MM.1S (cell line): Measurements from ENCODE around the gene CAD.

Experiments
- DNase-seq: peaks from one replicate; pipeline ENCODE4 v3.0.0-alpha.2; 2015
- H2AFZ ChIP-seq: fragments of 300-600 bp; sonication (generic); 2 replicates; pipeline ENCODE4 v1.6.0; 2016; ENCODE audit warnings: antibody characterized with exemption, low read length
- H3F3A ChIP-seq: fragments of 300-600 bp; sonication (generic); 2 replicates; pipeline ENCODE4 v1.6.1; 2016; ENCODE audit warnings: mild to moderate bottlenecking, antibody characterized with exemption, low read length, moderate library complexity, mixed read lengths; ENCODE audit not compliant: insufficient read depth
- H3K27ac ChIP-seq: fragments of 300-600 bp; sonication (generic); 2 replicates; pipeline ENCODE4 v1.5.1; 2016; ENCODE audit warnings: mild to moderate bottlenecking, low read length
- H3K27me3 ChIP-seq: fragments of 300-600 bp; sonication (generic); replicated peaks from 2 replicates; pipeline ENCODE4 v1.6.0; 2016; ENCODE audit warnings: low read length; ENCODE audit not compliant: insufficient read depth
- H3K36me3 ChIP-seq: fragments of 300-600 bp; sonication (generic); replicated peaks from 2 replicates; pipeline ENCODE4 v1.6.1; 2016; ENCODE audit warnings: mild to moderate bottlenecking, low read length, mixed read lengths; ENCODE audit not compliant: insufficient read depth
- H3K4me1 ChIP-seq: fragments of 300-600 bp; sonication (generic); 2 replicates; pipeline ENCODE4 v1.6.1; 2016; ENCODE audit warnings: low read length, mixed read lengths
- H3K4me2 ChIP-seq: fragments of 300-600 bp; sonication (generic); 2 replicates; pipeline ENCODE4 v1.6.0; 2016; ENCODE audit warnings: low read depth, low read length
- H3K4me3 ChIP-seq: fragments of 300-600 bp; sonication (generic); 2 replicates; pipeline ENCODE4 v1.5.1; 2016; ENCODE audit warnings: low read length, mixed read lengths
- H3K79me2 ChIP-seq: fragments of 300-600 bp; sonication (generic); 2 replicates; pipeline ENCODE4 v1.6.1; 2016; ENCODE audit warnings: mixed run types, low read length, mixed read lengths
- H3K9ac ChIP-seq: fragments of 300-600 bp; sonication (generic); 2 replicates; pipeline ENCODE4 v1.6.1; 2016; ENCODE audit warnings: low read length, mixed read lengths
- H3K9me2 ChIP-seq: fragments of 300-600 bp; sonication (generic); replicated peaks from 2 replicates; pipeline ENCODE4 v1.6.1; 2016; ENCODE audit warnings: mild to moderate bottlenecking, low read length, mixed read lengths; ENCODE audit not compliant: insufficient read depth
- H3K9me3 ChIP-seq: fragments of 300-600 bp; sonication (generic); replicated peaks from 2 replicates; pipeline ENCODE4 v1.6.1; 2016; ENCODE audit warnings: mild to moderate bottlenecking, low read length, mixed read lengths; ENCODE audit not compliant: insufficient read depth
- H4K20me1 ChIP-seq: fragments of 300-600 bp; sonication (generic); 2 replicates; pipeline ENCODE4 v1.6.1; 2016; ENCODE audit warnings: mild to moderate bottlenecking, low read length, moderate library complexity, mixed read lengths; ENCODE audit not compliant: insufficient read depth
- EZH2 ChIP-seq: fragments of 300-600 bp; sonication (generic); optimal IDR thresholded peaks from 2 replicates; pipeline ENCODE3; 2017; ENCODE audit warnings: low read depth, mild to moderate bottlenecking, antibody characterized with exemption, low read length, mixed read lengths
- EZH2phosphoT487 ChIP-seq: fragments of 300-600 bp; sonication (generic); IDR thresholded peaks from 2 replicates; pipeline ENCODE4 v1.6.1; 2018; ENCODE audit warnings: antibody characterized with exemption, low read length
- TF ChIP-seq, protein P1 (sequence below): fragments of 300-600 bp; sonication (generic); IDR thresholded peaks from 2 replicates; pipeline ENCODE4 v1.5.1; 2016; ENCODE audit warnings: antibody characterized with exemption, low read length, mixed read lengths

The CAD gene

DNA sequence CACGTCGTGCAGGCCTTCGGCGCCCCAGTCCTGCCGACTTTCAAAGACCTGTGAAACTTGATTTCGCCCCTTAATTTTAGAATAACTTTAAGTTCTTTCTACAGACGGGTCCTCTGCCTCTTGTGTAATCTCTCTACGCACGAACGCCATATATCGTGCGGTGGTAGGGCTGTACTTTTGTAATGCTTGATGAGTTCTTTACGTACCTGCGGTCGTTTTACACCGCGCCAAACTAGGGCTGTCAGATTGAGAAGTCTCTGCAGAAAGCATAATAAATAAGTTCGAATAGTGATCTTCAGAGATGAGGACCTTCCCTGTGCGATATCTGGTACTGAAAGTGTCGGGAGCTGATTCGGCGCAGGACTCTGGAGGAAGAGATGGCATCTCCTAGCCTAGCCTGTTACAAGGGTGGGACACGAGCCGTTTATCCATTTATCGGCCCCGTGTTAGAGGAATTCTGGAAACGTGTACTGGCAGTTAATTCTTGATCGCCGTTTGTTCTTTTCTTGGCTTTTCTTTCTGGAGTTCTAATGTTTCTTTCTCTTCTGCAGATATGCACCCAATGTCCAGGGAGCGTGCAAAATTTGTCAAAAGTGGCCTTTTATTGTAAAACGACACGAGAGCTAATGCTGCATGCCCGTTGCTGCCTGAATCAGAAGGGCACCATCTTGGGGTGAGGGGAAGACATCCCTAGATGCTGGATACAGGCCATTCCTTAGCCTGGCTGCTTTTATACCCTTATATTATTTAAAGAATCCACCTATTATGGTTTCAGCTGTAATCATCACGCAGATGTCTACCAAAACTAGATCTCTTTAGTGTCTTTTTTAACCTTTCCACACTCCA is 4.3 kb upstream of the CAD start:
- H4K20me1 ChIP-seq = no peaks in the 10 kb centered on the region
- H3K79me2 ChIP-seq = peaks cover 32% of the 10 kb centered on the region
- peak overlapping the region; percentile 94 for H3K9ac ChIP-seq
- peaks cover 16% of the 10 kb centered on the region for H3K4me1 ChIP-seq
- no peak for TF ChIP-seq EZH2
- no peak for TF ChIP-seq EZH2phosphoT487
- TF ChIP-seq, protein P1, sequence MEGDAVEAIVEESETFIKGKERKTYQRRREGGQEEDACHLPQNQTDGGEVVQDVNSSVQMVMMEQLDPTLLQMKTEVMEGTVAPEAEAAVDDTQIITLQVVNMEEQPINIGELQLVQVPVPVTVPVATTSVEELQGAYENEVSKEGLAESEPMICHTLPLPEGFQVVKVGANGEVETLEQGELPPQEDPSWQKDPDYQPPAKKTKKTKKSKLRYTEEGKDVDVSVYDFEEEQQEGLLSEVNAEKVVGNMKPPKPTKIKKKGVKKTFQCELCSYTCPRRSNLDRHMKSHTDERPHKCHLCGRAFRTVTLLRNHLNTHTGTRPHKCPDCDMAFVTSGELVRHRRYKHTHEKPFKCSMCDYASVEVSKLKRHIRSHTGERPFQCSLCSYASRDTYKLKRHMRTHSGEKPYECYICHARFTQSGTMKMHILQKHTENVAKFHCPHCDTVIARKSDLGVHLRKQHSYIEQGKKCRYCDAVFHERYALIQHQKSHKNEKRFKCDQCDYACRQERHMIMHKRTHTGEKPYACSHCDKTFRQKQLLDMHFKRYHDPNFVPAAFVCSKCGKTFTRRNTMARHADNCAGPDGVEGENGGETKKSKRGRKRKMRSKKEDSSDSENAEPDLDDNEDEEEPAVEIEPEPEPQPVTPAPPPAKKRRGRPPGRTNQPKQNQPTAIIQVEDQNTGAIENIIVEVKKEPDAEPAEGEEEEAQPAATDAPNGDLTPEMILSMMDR = no peak
- H3F3A ChIP-seq = peaks cover 14% of the 10 kb centered on the region; the same call in 1 of the 2 replicates
- H3K9me3 ChIP-seq = no peaks in the 10 kb centered on the region
- H3K9me2 ChIP-seq = no peaks in the 10 kb centered on the region
- H3K27ac ChIP-seq = peak overlapping the region; percentile 82
- no peaks in the 10 kb centered on the region for H3K36me3 ChIP-seq
- H2AFZ ChIP-seq = peak overlapping the region; percentile 83
- peak overlapping the region; percentile 88 for H3K4me2 ChIP-seq
- no peaks in the 10 kb centered on the region for H3K27me3 ChIP-seq
- peak overlapping the region; percentile 95 for H3K4me3 ChIP-seq
- peak; percentile 62 for DNase-seq

DNA sequence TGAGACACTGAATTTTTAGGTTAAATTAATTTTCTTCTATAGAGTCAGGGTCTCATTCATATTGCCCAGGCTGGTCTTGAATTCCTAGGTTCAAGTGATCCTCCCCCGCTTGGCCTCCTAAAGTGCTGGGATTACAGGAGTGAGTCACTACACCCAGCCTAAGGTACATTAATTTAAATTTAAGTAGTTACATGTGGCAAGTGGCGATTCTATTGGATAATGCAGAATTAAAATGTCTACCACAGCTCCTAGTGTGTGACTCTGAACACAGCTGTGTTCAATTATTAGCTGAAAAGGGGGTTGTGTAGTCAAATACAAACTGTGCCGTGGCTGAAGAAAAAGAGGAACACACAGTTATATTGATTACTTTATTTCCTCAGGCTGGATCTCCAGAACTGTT is 2.2 kb upstream of the CAD start:
- TF ChIP-seq EZH2 = no peak
- Histone ChIP-seq H3K36me3 (peaks cover under 1% of the 10 kb centered on the region; the same call in 1 of the 2 replicates), H3K9me2 (no peaks in the 10 kb centered on the region), H3K27ac (no peak overlapping the region), H4K20me1 (no peaks in the 10 kb centered on the region), H2AFZ (no peak overlapping the region), H3K4me2 (no peak overlapping the region), H3K4me1 (peaks cover 24% of the 10 kb centered on the region), H3K9ac (no peak overlapping the region), H3K27me3 (no peaks in the 10 kb centered on the region), H3K9me3 (no peaks in the 10 kb centered on the region), H3K79me2 (peaks cover 41% of the 10 kb centered on the region), H3K4me3 (no peak overlapping the region), H3F3A (peaks cover 12% of the 10 kb centered on the region; the same call in 1 of the 2 replicates)
- DNase-seq = no peak

DNA sequence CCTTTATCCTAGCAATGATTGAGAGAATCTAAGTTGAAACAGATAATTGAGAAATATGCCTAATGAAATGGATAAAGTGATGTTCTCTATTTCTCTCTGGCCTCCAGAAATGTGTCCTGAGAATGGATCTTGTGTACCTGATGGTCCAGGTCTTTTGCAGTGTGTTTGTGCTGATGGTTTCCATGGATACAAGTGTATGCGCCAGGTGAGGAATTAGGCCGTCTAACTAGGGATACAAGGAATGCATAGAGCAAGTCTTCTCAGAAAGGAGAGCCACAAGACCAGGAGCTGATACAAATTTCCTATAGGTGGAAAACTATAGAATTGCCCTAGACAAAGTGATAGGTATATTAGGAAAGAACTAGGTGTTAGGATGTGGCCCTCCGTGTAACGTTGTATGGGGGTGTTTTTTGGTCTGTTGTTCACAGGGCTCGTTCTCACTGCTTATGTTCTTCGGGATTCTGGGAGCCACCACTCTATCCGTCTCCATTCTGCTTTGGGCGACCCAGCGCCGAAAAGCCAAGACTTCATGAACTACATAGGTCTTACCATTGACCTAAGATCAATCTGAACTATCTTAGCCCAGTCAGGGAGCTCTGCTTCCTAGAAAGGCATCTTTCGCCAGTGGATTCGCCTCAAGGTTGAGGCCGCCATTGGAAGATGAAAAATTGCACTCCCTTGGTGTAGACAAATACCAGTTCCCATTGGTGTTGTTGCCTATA is 592 bp upstream of the CAD start:
- Histone ChIP-seq H3K27ac (no peak overlapping the region; the same call in 1 of the 2 replicates), H3K4me1 (peaks cover 19% of the 10 kb centered on the region), H3F3A (peaks cover 10% of the 10 kb centered on the region; the same call in 1 of the 2 replicates), H4K20me1 (no peaks in the 10 kb centered on the region), H3K27me3 (no peaks in the 10 kb centered on the region), H3K36me3 (peaks cover 9% of the 10 kb centered on the region; the same call in 1 of the 2 replicates), H3K4me2 (peak overlapping the region; percentile 70), H3K9me2 (no peaks in the 10 kb centered on the region), H3K9ac (peak overlapping the region; percentile 15; the same call in 1 of the 2 replicates), H3K79me2 (peaks cover 39% of the 10 kb centered on the region), H3K4me3 (peak overlapping the region; percentile 82), H3K9me3 (no peaks in the 10 kb centered on the region), H2AFZ (peak overlapping the region; percentile 53; the same call in 1 of the 2 replicates)
- TF ChIP-seq EZH2 (no peak), EZH2phosphoT487 (no peak)
- TF ChIP-seq, protein P1 = no peak
- no peak for DNase-seq
